ENCODE measurements around the gene CDC6. TPM values are rescaled to one million over a fixed set of nuclear protein-coding genes. Genes with fewer than 3 reads are reported as not detected.

Gene CDC6
- total RNA-seq, 6 experiments from 2014 or later = 16.9 to 36.0 (median 31.5) TPM

- Mint-ChIP-seq H3K4me1 (ENCODE audit: low read depth) (peaks cover 39% of the 10 kb centered on the region), H3K36me3 (ENCODE audit: low read depth) (no peaks in the 10 kb centered on the region), H3K9me3 (no peaks in the 10 kb centered on the region), H3K27me3 (ENCODE audit: insufficient read depth) (peaks cover 2% of the 10 kb centered on the region; the same call in 1 of the 2 replicates), H3K27ac (no peak overlapping the region), H3K4me3 (no peak overlapping the region)
- TF ChIP-seq CTCF (IDR thresholded peaks at IDR 0.05) = no peak
- DNase-seq = no peak
Observed at GRCh38 chr17:40247926-40248495, 39.7 kb upstream of the CDC6 start.

- TF ChIP-seq CTCF (IDR thresholded peaks at IDR 0.05) = no peak
- Mint-ChIP-seq H3K4me1 (ENCODE audit: low read depth) (peaks cover 38% of the 10 kb centered on the region), H3K36me3 (ENCODE audit: low read depth) (no peaks in the 10 kb centered on the region), H3K4me3 (no peak overlapping the region), H3K9me3 (no peaks in the 10 kb centered on the region), H3K27me3 (ENCODE audit: insufficient read depth) (peaks cover 2% of the 10 kb centered on the region; the same call in 1 of the 2 replicates), H3K27ac (no peak overlapping the region)
- no peak for DNase-seq
Observed at GRCh38 chr17:40248507-40248906, 39.2 kb upstream of the CDC6 start.

- DNase-seq = peak; percentile 90
- Mint-ChIP-seq H3K9me3 (no peaks in the 10 kb centered on the region), H3K4me3 (peak overlapping the region; percentile 15; the same call in 1 of the 2 replicates), H3K4me1 (ENCODE audit: low read depth) (peaks cover 35% of the 10 kb centered on the region), H3K27ac (peak overlapping the region; percentile 78), H3K36me3 (ENCODE audit: low read depth) (peaks cover 2% of the 10 kb centered on the region), H3K27me3 (ENCODE audit: insufficient read depth) (peaks cover 2% of the 10 kb centered on the region; the same call in 1 of the 2 replicates)
- TF ChIP-seq CTCF (IDR thresholded peaks at IDR 0.05) = no peak
Observed at GRCh38 chr17:40251576-40251975, 36.1 kb upstream of the CDC6 start.

GRCh38 chr17:40253565-40253964 is 34.1 kb upstream of the CDC6 start:
- peaks cover 2% of the 10 kb centered on the region; the same call in 1 of the 2 replicates for H3K27me3 Mint-ChIP-seq (ENCODE audit: insufficient read depth)
- H3K4me1 Mint-ChIP-seq (ENCODE audit: low read depth) = peaks cover 33% of the 10 kb centered on the region
- H3K4me3 Mint-ChIP-seq = no peak overlapping the region
- DNase-seq = no peak
- no peaks in the 10 kb centered on the region for H3K9me3 Mint-ChIP-seq
- H3K36me3 Mint-ChIP-seq (ENCODE audit: low read depth) = peaks cover 5% of the 10 kb centered on the region
- H3K27ac Mint-ChIP-seq = no peak overlapping the region; the same call in 1 of the 2 replicates
- TF ChIP-seq CTCF (IDR thresholded peaks at IDR 0.05) = no peak

GRCh38 chr17:40259505-40259904 is 28.2 kb upstream of the CDC6 start:
- Mint-ChIP-seq H3K9me3 (no peaks in the 10 kb centered on the region), H3K4me1 (ENCODE audit: low read depth) (peaks cover 1% of the 10 kb centered on the region; the same call in 1 of the 2 replicates), H3K27ac (no peak overlapping the region), H3K36me3 (ENCODE audit: low read depth) (peaks cover 21% of the 10 kb centered on the region), H3K4me3 (no peak overlapping the region), H3K27me3 (ENCODE audit: insufficient read depth) (no peaks in the 10 kb centered on the region; the same call in 1 of the 2 replicates)
- no peak for TF ChIP-seq CTCF (IDR thresholded peaks at IDR 0.05)
- no peak for DNase-seq
